Testis (tissue), 2 donors: ENCODE measurements around the gene ASXL1.

Experiments used
- CTCF ChIP-seq, 3 experiments: fragments of 450-650 bp in 2 of 3; fragments of 200-600 bp in 1 of 3; sonication (generic) in 1 of 3; IDR thresholded peaks; one replicate each; pipeline ENCODE4 v1.5.1; 2016 to 2019; ENCODE audit warnings: antibody characterized with exemption in 3 of 3, mild to moderate bottlenecking in 2 of 3, moderate library complexity in 1 of 3
- POLR2A ChIP-seq: fragments of 450-650 bp; IDR thresholded peaks from one replicate; pipeline ENCODE4 v1.6.1; 2017; ENCODE audit warnings: antibody characterized with exemption, mild to moderate bottlenecking, moderate library complexity

GRCh38 chr20:32400476-32400875 is 42.3 kb downstream of the ASXL1 start:
- no peak for TF ChIP-seq CTCF (IDR thresholded peaks at IDR 0.05)
- no peak for TF ChIP-seq POLR2A
